Glutamatergic neuron (in vitro differentiated cells): Measurements from ENCODE around the gene DOC2A. TPM values are rescaled to one million over a fixed set of nuclear protein-coding genes. Genes with fewer than 3 reads are reported as not detected.

ENCODE experiments used
- DNase-seq: peaks from one replicate; pipeline ENCODE4 v3.0.0; 2022
- H3K27ac Mint-ChIP-seq: one replicate; pipeline ENCODE4 v1.8.0; 2020; ENCODE audit warnings: mild to moderate bottlenecking, mixed read lengths, inconsistent platforms; ENCODE audit not compliant: unreplicated experiment
- H3K27me3 Mint-ChIP-seq: one replicate; pipeline ENCODE4 v1.8.0; 2020; ENCODE audit warnings: mild to moderate bottlenecking, moderate library complexity, mixed read lengths, inconsistent platforms; ENCODE audit not compliant: unreplicated experiment
- H3K36me3 Mint-ChIP-seq: one replicate; pipeline ENCODE4 v1.8.0; 2020; ENCODE audit warnings: mild to moderate bottlenecking, mixed read lengths, inconsistent platforms; ENCODE audit not compliant: unreplicated experiment
- H3K4me1 Mint-ChIP-seq: one replicate; pipeline ENCODE4 v1.8.0; 2020; ENCODE audit warnings: mild to moderate bottlenecking, low read depth, mixed read lengths, inconsistent platforms; ENCODE audit not compliant: unreplicated experiment
- H3K4me3 Mint-ChIP-seq: one replicate; pipeline ENCODE4 v1.8.0; 2020; ENCODE audit warnings: mild to moderate bottlenecking, mixed read lengths, inconsistent platforms; ENCODE audit not compliant: unreplicated experiment
- H3K9me3 Mint-ChIP-seq: one replicate; pipeline ENCODE4 v1.8.0; 2020; ENCODE audit warnings: mild to moderate bottlenecking, moderate library complexity, mixed read lengths, inconsistent platforms; ENCODE audit not compliant: unreplicated experiment
- CTCF ChIP-seq: fragments of 200-600 bp; sonication (generic); IDR thresholded peaks from one replicate; pipeline ENCODE4 v1.5.0; 2021; ENCODE audit not compliant: partially characterized antibody, unreplicated experiment
- total RNA-seq: library from RNA; stranded (reverse); fragmentation: NEBNext Ultra II Directional; extraction: Animal tissue kit (Norgen Biotek cat#: 25700); gene quantifications from one replicate; pipeline ENCODE4 v1.2.1, GENCODE V29; 2021; ENCODE audit not compliant: unreplicated experiment

DOC2A gene
- total RNA-seq, 1 donor from 2014 or later, result 4.2 TPM

- Mint-ChIP-seq H3K4me1 (peaks cover 4% of the 10 kb centered on the region), H3K4me3 (peak overlapping the region; percentile 25), H3K36me3 (no peaks in the 10 kb centered on the region), H3K27me3 (peaks cover 10% of the 10 kb centered on the region), H3K9me3 (peaks cover 5% of the 10 kb centered on the region), H3K27ac (no peak overlapping the region)
- no peak for DNase-seq
- TF ChIP-seq CTCF, result no peak
Measured at GRCh38 chr16:30009085-30009862, 1.6 kb downstream of the DOC2A start.

GRCh38 chr16:30007378-30007895 lies 3.4 kb downstream of the DOC2A start:
- DNase-seq, result no peak
- TF ChIP-seq CTCF, result no peak
- Mint-ChIP-seq H3K4me1 (peaks cover 8% of the 10 kb centered on the region), H3K36me3 (no peaks in the 10 kb centered on the region), H3K9me3 (peaks cover 5% of the 10 kb centered on the region), H3K27me3 (peaks cover 10% of the 10 kb centered on the region), H3K4me3 (no peak overlapping the region), H3K27ac (no peak overlapping the region)

GRCh38 chr16:30006659-30007377 lies 4.0 kb downstream of the DOC2A start:
- no peak for DNase-seq
- no peak overlapping the region for H3K4me3 Mint-ChIP-seq
- H3K27ac Mint-ChIP-seq, result no peak overlapping the region
- H3K9me3 Mint-ChIP-seq, result peaks cover 8% of the 10 kb centered on the region
- H3K27me3 Mint-ChIP-seq, result peaks cover 10% of the 10 kb centered on the region
- no peak for TF ChIP-seq CTCF
- peaks cover 10% of the 10 kb centered on the region for H3K4me1 Mint-ChIP-seq
- H3K36me3 Mint-ChIP-seq, result no peaks in the 10 kb centered on the region

- Mint-ChIP-seq H3K4me1 (peaks cover 10% of the 10 kb centered on the region), H3K4me3 (no peak overlapping the region), H3K27ac (no peak overlapping the region), H3K9me3 (peaks cover 8% of the 10 kb centered on the region), H3K36me3 (no peaks in the 10 kb centered on the region), H3K27me3 (peaks cover 10% of the 10 kb centered on the region)
- TF ChIP-seq CTCF, result no peak
- no peak for DNase-seq
Measured at GRCh38 chr16:30006095-30006473, 4.7 kb downstream of the DOC2A start.
